GM18909 (cell line): ENCODE results near the gene HOXC5.

Experiments used
- ATAC-seq: cut with Tn5 transposase; IDR thresholded peaks from one replicate; pipeline ENCODE4 v1.9.1; 2021; ENCODE audit warnings: mild to moderate bottlenecking; ENCODE audit not compliant: unreplicated experiment, poor library complexity

The HOXC5 gene

GRCh38 chr12:54005853-54006558, 26.8 kb upstream of the HOXC5 start:
- ATAC-seq = peak; percentile 80

GRCh38 chr12:54006559-54007220, 26.2 kb upstream of the HOXC5 start:
- ATAC-seq = no peak

- ATAC-seq = no peak
Observed at GRCh38 chr12:54007538-54008259, 25.2 kb upstream of the HOXC5 start.

GRCh38 chr12:54008260-54008552, 24.6 kb upstream of the HOXC5 start:
- no peak for ATAC-seq

GRCh38 chr12:54009171-54010052, 23.4 kb upstream of the HOXC5 start:
- ATAC-seq = no peak

- ATAC-seq = no peak
Observed at GRCh38 chr12:54010053-54010971, 22.5 kb upstream of the HOXC5 start.

- ATAC-seq = no peak
Observed at GRCh38 chr12:54010972-54011664, 21.7 kb upstream of the HOXC5 start.

GRCh38 chr12:54011665-54012532, 21.0 kb upstream of the HOXC5 start:
- ATAC-seq = no peak

- ATAC-seq = no peak
Observed at GRCh38 chr12:54012631-54013409, 20.0 kb upstream of the HOXC5 start.

- ATAC-seq = no peak
Observed at GRCh38 chr12:54014377-54015017, 18.4 kb upstream of the HOXC5 start.

- no peak for ATAC-seq
Observed at GRCh38 chr12:54015018-54015931, 17.6 kb upstream of the HOXC5 start.

GRCh38 chr12:54016051-54016450, 16.8 kb upstream of the HOXC5 start:
- ATAC-seq = no peak

- ATAC-seq = no peak
Observed at GRCh38 chr12:54016478-54016964, 16.3 kb upstream of the HOXC5 start.

GRCh38 chr12:54017027-54017788, 15.6 kb upstream of the HOXC5 start:
- ATAC-seq = peak; percentile 35

GRCh38 chr12:54017878-54018467, 14.9 kb upstream of the HOXC5 start:
- ATAC-seq = peak; percentile 78
